ENCODE data around the gene MAN1C1. TPM values are rescaled to one million over a fixed set of nuclear protein-coding genes. Genes with fewer than 3 reads are reported as not detected.
"Not testable (repeated sequence)": the region's sequence is repeated elsewhere in the genome, so short reads cannot be mapped to it uniquely, and the experiment has no call there.

MAN1C1 gene
- total and polyA plus RNA-seq, 7 donors, result 0.69 to 32.1 (median 12.8) TPM

GRCh38 chr1:25698252-25698651 is 81.7 kb downstream of the MAN1C1 start:
- intact Hi-C loops (cut with DNase I), result no loop called here
- Histone ChIP-seq H3K4me3 (no peak overlapping the region), H3K9me3 (no peaks in the 10 kb centered on the region), H3K36me3 (no peaks in the 10 kb centered on the region), H3K27me3 (no peaks in the 10 kb centered on the region), H3K27ac (peak overlapping the region; percentile 81 to 90 (median 88)), H3K4me1 (peaks cover 0 to 100% (median 98%) of the 10 kb centered on the region in 4 donors)
- no peak for TF ChIP-seq EP300 (IDR thresholded peaks at IDR 0.05)
- TF ChIP-seq CTCF (IDR thresholded peaks at IDR 0.05), result no peak
- TF ChIP-seq POLR2A (IDR thresholded peaks at IDR 0.05), result no peak
- TF ChIP-seq POLR2AphosphoS5 (IDR thresholded peaks at IDR 0.05), result no peak
- no peak for DNase-seq
- WGBS, 2 donors, result 87 to 90% methylated on average over 10 of the region's 10 CpGs

GRCh38 chr1:25699059-25699458 is 82.5 kb downstream of the MAN1C1 start:
- H3K4me3 ChIP-seq; DNase-seq; intact Hi-C loops (cut with DNase I); H3K9me3 ChIP-seq; H3K36me3 ChIP-seq; H3K27me3 ChIP-seq: not testable (repeated sequence)
- 91 to 95% methylated on average over 8 of the region's 8 CpGs for WGBS, 2 donors
- H3K27ac ChIP-seq, result peak overlapping the region; percentile 81 to 89 (median 87)
- peaks cover 0 to 100% (median 97%) of the 10 kb centered on the region in 4 donors for H3K4me1 ChIP-seq

- Histone ChIP-seq H3K27ac (peak overlapping the region; percentile 81 to 89 (median 87)), H3K36me3 (no peaks in the 10 kb centered on the region), H3K4me3 (no peak overlapping the region), H3K4me1 (peaks cover 0 to 100% (median 97%) of the 10 kb centered on the region in 4 donors), H3K9me3 (no peaks in the 10 kb centered on the region), H3K27me3 (no peaks in the 10 kb centered on the region)
- intact Hi-C loops (cut with DNase I), result loop anchor here (5.0 kb wide), 1 partner anchor 98 kb away; no protein-coding TSS in a partner anchor
- WGBS, 2 donors, result 78% methylated on average over 10 of the region's 10 CpGs
- no peak for DNase-seq
- TF ChIP-seq CTCF (IDR thresholded peaks at IDR 0.05) (no peak), EP300 (IDR thresholded peaks at IDR 0.05) (no peak), POLR2AphosphoS5 (IDR thresholded peaks at IDR 0.05) (no peak), POLR2A (IDR thresholded peaks at IDR 0.05) (no peak)
Measured at GRCh38 chr1:25699500-25700143, 83.0 kb downstream of the MAN1C1 start.

GRCh38 chr1:25700144-25700523 is 83.5 kb downstream of the MAN1C1 start:
- H3K9me3 ChIP-seq, result no peaks in the 10 kb centered on the region
- peak overlapping the region in 1 of 4 donors; percentile 8 for H3K4me3 ChIP-seq
- no peaks in the 10 kb centered on the region for H3K27me3 ChIP-seq
- DNase-seq, result peak; percentile 92
- TF ChIP-seq EP300 (IDR thresholded peaks at IDR 0.05) (peak in 2 of 4 donors; percentile 28 to 59), POLR2AphosphoS5 (IDR thresholded peaks at IDR 0.05) (peak; percentile 57 to 84 (median 84)), POLR2A (IDR thresholded peaks at IDR 0.05) (no peak), CTCF (IDR thresholded peaks at IDR 0.05) (no peak)
- 77 to 82% methylated on average over 3 of the region's 3 CpGs for WGBS, 2 donors
- H3K36me3 ChIP-seq, result no peaks in the 10 kb centered on the region
- intact Hi-C loops (cut with DNase I), result loop anchor here (5.0 kb wide), 1 partner anchor 97 kb away; no protein-coding TSS in a partner anchor
- H3K4me1 ChIP-seq, result peaks cover 0 to 100% (median 92%) of the 10 kb centered on the region in 4 donors
- peak overlapping the region; percentile 81 to 89 (median 87) for H3K27ac ChIP-seq

- Histone ChIP-seq H3K27ac (peak overlapping the region; percentile 81 to 89 (median 87)), H3K4me1 (peaks cover 0 to 100% (median 87%) of the 10 kb centered on the region in 4 donors), H3K36me3 (no peaks in the 10 kb centered on the region), H3K27me3 (no peaks in the 10 kb centered on the region), H3K9me3 (no peaks in the 10 kb centered on the region), H3K4me3 (peak overlapping the region in 1 of 4 donors; percentile 8)
- DNase-seq, result peak; percentile 62
- WGBS, 2 donors, result 64 to 83% methylated on average over 7 of the region's 7 CpGs
- intact Hi-C loops (cut with DNase I), result loop anchor here (5.0 kb wide), 1 partner anchor 97 kb away; no protein-coding TSS in a partner anchor
- TF ChIP-seq CTCF (IDR thresholded peaks at IDR 0.05) (peak in 3 of 4 experiments; percentile 16 to 24 (median 20)), POLR2AphosphoS5 (IDR thresholded peaks at IDR 0.05) (no peak)
Measured at GRCh38 chr1:25700626-25701025, 84.0 kb downstream of the MAN1C1 start.

Data from sigmoid colon (tissue), 7 donors.